ENCODE measurements around the gene TMEM212.

DNA sequence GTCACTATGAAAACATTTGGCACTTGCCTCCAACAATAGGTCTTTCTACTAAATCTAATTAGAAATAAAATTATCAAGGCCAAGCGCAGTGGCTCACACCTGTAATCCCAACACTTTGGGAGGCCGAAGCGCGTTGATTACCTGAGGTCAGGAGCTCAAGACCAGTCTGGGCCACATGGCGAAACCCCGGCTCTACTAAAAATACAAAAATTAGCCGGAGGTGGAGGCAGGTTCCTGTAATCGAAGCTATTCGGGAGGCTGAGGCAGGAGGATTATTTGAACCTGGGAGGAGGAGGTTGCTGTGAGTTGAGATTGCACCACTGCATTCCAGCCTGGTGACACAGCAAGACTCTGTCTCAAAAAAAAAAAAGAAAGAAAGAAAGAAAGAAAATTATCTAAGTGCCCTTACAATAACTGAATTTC is 31.2 kb upstream of the TMEM212 start:
- no peak for TF ChIP-seq POLR2AphosphoS5 (IDR thresholded peaks at IDR 0.05; ENCODE audit: low read depth, low read length)
- no peak for TF ChIP-seq TAF1 (IDR thresholded peaks at IDR 0.05; ENCODE audit: borderline replicate concordance, low read depth, low read length)
- TF ChIP-seq POLR2A (IDR thresholded peaks at IDR 0.05; ENCODE audit: low read depth, low read length): no peak

Data from GM12892 (cell line).